ENCODE results near the gene TMBIM6. TPM values are rescaled to one million over a fixed set of nuclear protein-coding genes. Genes with fewer than 3 reads are reported as not detected.

The TMBIM6 gene
- polyA plus RNA-seq, 6 donors from 2014 or later = 740 to 1,714 (median 822) TPM

- no peak overlapping the region for H3K4me3 Mint-ChIP-seq
- H3K27ac Mint-ChIP-seq = peak overlapping the region in 1 of 6 donors; percentile 66
- no peaks in the 10 kb centered on the region for H3K27me3 Mint-ChIP-seq
- no peak for DNase-seq
- H3K9me3 Mint-ChIP-seq = no peaks in the 10 kb centered on the region
- peaks cover 0 to 15% of the 10 kb centered on the region in 2 donors for H3K36me3 Mint-ChIP-seq
- peaks cover 13 to 21% (median 15%) of the 10 kb centered on the region in 3 donors for H3K4me1 Mint-ChIP-seq
- no peak for ATAC-seq (ENCODE audit: low read depth in 2 of 2)
Measured at GRCh38 chr12:49809906-49810389, 68.6 kb downstream of the TMBIM6 start.

DNA sequence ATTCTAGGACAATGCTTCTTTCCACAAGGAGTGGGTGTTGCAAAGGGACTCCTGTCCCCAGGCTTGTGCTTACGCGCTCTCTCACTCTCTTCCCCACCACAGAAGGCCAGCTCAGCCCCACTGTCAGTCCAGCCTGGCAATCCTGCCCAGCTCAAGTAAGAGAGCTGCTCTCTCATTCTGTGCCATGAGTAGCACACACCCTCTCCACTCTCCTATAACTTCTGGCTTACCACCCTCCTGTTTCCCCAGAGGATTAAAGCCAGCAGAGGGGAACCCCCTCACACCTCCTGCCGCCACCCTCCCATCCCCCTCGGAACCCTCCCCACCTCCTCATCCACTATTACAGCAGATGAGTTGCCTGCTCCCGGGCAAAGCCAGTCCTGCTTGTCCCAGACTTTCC is 69.8 kb downstream of the TMBIM6 start:
- Mint-ChIP-seq H3K36me3 (peaks cover 5 to 7% of the 10 kb centered on the region in 2 donors), H3K9me3 (no peaks in the 10 kb centered on the region), H3K4me1 (peaks cover 17 to 21% (median 20%) of the 10 kb centered on the region in 3 donors), H3K4me3 (no peak overlapping the region), H3K27ac (peak overlapping the region in 2 of 6 donors; percentile 28 to 38), H3K27me3 (no peaks in the 10 kb centered on the region)
- DNase-seq (no peak), ATAC-seq (ENCODE audit: low read depth in 2 of 2) (peak in 1 of 2 donors; percentile 25)

DNA sequence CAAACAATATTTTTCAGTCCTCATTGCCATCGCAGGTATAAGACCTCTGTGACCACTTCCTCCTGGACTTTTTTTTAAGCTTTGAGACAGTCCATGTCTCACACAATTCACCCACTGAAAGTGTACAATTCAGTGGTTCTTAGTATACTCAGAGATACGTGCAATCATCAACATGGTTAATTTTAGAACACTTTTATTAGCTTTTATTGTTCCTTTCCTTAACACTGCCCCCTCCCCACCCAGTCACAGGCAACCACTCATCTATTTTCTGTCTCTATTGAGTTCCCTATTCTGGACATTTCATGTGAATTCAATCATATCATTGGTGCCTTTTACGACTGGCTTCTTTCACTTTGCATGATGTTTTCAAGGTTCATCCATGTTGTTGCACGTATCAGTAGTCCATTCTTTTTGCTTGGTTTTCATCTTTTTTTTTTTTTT is 70.6 kb downstream of the TMBIM6 start:
- H3K27ac Mint-ChIP-seq = peak overlapping the region in 3 of 6 donors; percentile 24 to 79 (median 44)
- ATAC-seq (ENCODE audit: low read depth in 2 of 2) = peak; percentile 45 to 52
- no peaks in the 10 kb centered on the region for H3K9me3 Mint-ChIP-seq
- DNase-seq = no peak
- H3K27me3 Mint-ChIP-seq = no peaks in the 10 kb centered on the region
- peak overlapping the region in 5 of 8 donors; percentile 6 to 69 (median 43) for H3K4me3 Mint-ChIP-seq
- peaks cover 5 to 7% of the 10 kb centered on the region in 2 donors for H3K36me3 Mint-ChIP-seq
- peaks cover 17 to 21% (median 20%) of the 10 kb centered on the region in 3 donors for H3K4me1 Mint-ChIP-seq

DNA sequence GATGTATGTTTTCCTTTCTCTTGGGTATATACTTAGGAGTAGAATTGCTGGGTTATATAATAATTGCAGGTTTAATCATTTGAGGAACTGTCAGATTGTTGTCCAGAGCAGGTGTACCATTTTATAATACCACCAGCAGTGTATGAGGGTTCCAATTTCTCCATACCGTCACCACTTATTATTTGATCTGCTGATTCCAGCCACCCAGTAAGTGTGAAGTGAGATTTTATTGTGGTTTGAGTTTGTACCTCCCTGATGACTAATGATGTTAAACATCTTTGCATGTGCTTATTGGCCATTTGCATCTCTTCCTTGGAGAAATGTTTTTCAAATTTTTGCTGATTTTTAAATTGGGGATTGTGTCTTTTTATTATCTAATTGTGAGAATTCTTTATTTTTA is 71.8 kb downstream of the TMBIM6 start:
- H3K27ac Mint-ChIP-seq = no peak overlapping the region
- DNase-seq (no peak), ATAC-seq (ENCODE audit: low read depth in 2 of 2) (no peak)
- peaks cover 5 to 7% of the 10 kb centered on the region in 2 donors for H3K36me3 Mint-ChIP-seq
- no peaks in the 10 kb centered on the region for H3K27me3 Mint-ChIP-seq
- H3K4me1 Mint-ChIP-seq = peaks cover 17 to 21% (median 20%) of the 10 kb centered on the region in 3 donors
- no peak overlapping the region for H3K4me3 Mint-ChIP-seq
- H3K9me3 Mint-ChIP-seq = no peaks in the 10 kb centered on the region

Other genes with a start within 250 kb of the TMBIM6 start
- gene KCNH3, start 202.5 kb upstream of the TMBIM6 start, polyA plus RNA-seq (ENCODE audit: low read depth in 6 of 6) = under 1 TPM in 3 of 6 donors, not detected in 3; 0.09 to 0.33 (median 0.18) TPM
- gene MCRS1, start 173.4 kb upstream of the TMBIM6 start, polyA plus RNA-seq (ENCODE audit: low read depth in 6 of 6) = 10 to 100 TPM; 41.5 to 54.5 (median 51.1) TPM
- under 1 TPM in 3 of 6 donors, not detected in 3; 0.16 to 0.21 (median 0.17) TPM for gene FAM186B, start 135.9 kb upstream of the TMBIM6 start, polyA plus RNA-seq (ENCODE audit: low read depth in 6 of 6)
- 1 to 10 TPM; 1.3 to 3.4 (median 2.0) TPM for gene PRPF40B, start 118.0 kb upstream of the TMBIM6 start, polyA plus RNA-seq (ENCODE audit: low read depth in 6 of 6)
- 10 to 100 TPM in 4 of 6 donors, 1 to 10 TPM in 2; 1.6 to 18.3 (median 15.2) TPM for gene FMNL3, start 34.2 kb upstream of the TMBIM6 start, polyA plus RNA-seq (ENCODE audit: low read depth in 6 of 6)
- gene NCKAP5L, start 86.9 kb downstream of the TMBIM6 start, polyA plus RNA-seq (ENCODE audit: low read depth in 6 of 6) = 1 to 10 TPM in 3 of 6 donors, under 1 TPM in 2, not detected in 1; 0.70 to 4.0 (median 1.2) TPM
- gene BCDIN3D, start 101.5 kb downstream of the TMBIM6 start, polyA plus RNA-seq (ENCODE audit: low read depth in 6 of 6) = 10 to 100 TPM in 1 of 6 donors, 1 to 10 TPM in 5; 7.2 to 10.7 (median 9.0) TPM
- not detected for gene FAIM2, start 162.3 kb downstream of the TMBIM6 start, polyA plus RNA-seq (ENCODE audit: low read depth in 6 of 6)
- gene AQP2, start 209.2 kb downstream of the TMBIM6 start, polyA plus RNA-seq (ENCODE audit: low read depth in 6 of 6) = not detected
- gene AQP5, start 220.3 kb downstream of the TMBIM6 start, polyA plus RNA-seq (ENCODE audit: low read depth in 6 of 6) = not detected
- gene AQP6, start 231.4 kb downstream of the TMBIM6 start, polyA plus RNA-seq (ENCODE audit: low read depth in 6 of 6) = not detected